BLaER1 treated with 17β-estradiol and CSF1 and Interleukin-3, amounts not matched to agents 10 nM and 100 nM (cell line): ENCODE results near the gene DENR.
"Not testable (repeated sequence)": the region's sequence is repeated elsewhere in the genome, so short reads cannot be mapped to it uniquely, and the experiment has no call there.

Experiments used
- H3K27ac ChIP-seq, 11 experiments: shearing (Covaris generic); formaldehyde crosslinking; 2 replicates each; pipeline ENCODE4 v1.8.1; 2022
- H3K27me3 ChIP-seq, 11 experiments: shearing (Covaris generic); formaldehyde crosslinking; 2 replicates each; pipeline ENCODE4 v1.8.1; 2022
- H3K36me3 ChIP-seq, 11 experiments: shearing (Covaris generic); formaldehyde crosslinking; 2 replicates each; pipeline ENCODE4 v1.8.1; 2022
- H3K4me1 ChIP-seq, 10 experiments: shearing (Covaris generic); formaldehyde crosslinking; 2 replicates each; pipeline ENCODE4 v1.8.1; 2022
- H3K4me2 ChIP-seq, 11 experiments: shearing (Covaris generic); formaldehyde crosslinking; 2 replicates each; pipeline ENCODE4 v1.8.1; 2022
- H3K4me3 ChIP-seq, 10 experiments: shearing (Covaris generic); formaldehyde crosslinking; 2 replicates each; pipeline ENCODE4 v1.8.1; 2022
- H3K9ac ChIP-seq, 11 experiments: shearing (Covaris generic); formaldehyde crosslinking; 2 replicates each; pipeline ENCODE4 v1.8.1; 2022
- H3K9me3 ChIP-seq, 11 experiments: shearing (Covaris generic); formaldehyde crosslinking; replicated peaks in 1 of 11; 2 replicates each; pipeline ENCODE4 v1.8.1; 2022
- H4K20me1 ChIP-seq, 11 experiments: shearing (Covaris generic); formaldehyde crosslinking; 2 replicates each; pipeline ENCODE4 v1.8.1; 2022
- Cebpa-rat ChIP-seq, 11 experiments: shearing (Covaris generic); IDR thresholded peaks; 2 replicates each; pipeline ENCODE4 v1.8.1; 2022

Gene DENR

GRCh38 chr12:122716658-122717057 lies 36.0 kb upstream of the DENR start, which contains the start of gene HCAR3:
TSS of gene HCAR3 (minus strand) at chr12:122716811. CDS start at chr12:122716737, 74 bp downstream.
- peak within 1 kb of the TSS in 5 of 11 experiments; percentile 26 to 84 (median 61); a peak in 9 of 22 replicates for H3K4me2 ChIP-seq
- H3K9me3 ChIP-seq, result not testable (repeated sequence)

GRCh38 chr12:122721057-122721545 lies 31.5 kb upstream of the DENR start:
- peak overlapping the region in 10 of 11 experiments; percentile 24 to 98 (median 80); a peak in 16 of 22 replicates for H3K27ac ChIP-seq
- TF ChIP-seq Cebpa-rat (IDR thresholded peaks at IDR 0.05), result no peak
- H3K27me3 ChIP-seq, result no peaks in the 10 kb centered on the region
- H4K20me1 ChIP-seq, result no peaks in the 10 kb centered on the region
- peak overlapping the region in 6 of 11 experiments; percentile 5 to 94 (median 78); a peak in 9 of 22 replicates for H3K4me2 ChIP-seq
- peak overlapping the region in 5 of 11 experiments; percentile 32 to 82 (median 65); a peak in 8 of 22 replicates for H3K9ac ChIP-seq
- H3K36me3 ChIP-seq, result no peaks in the 10 kb centered on the region
- peaks cover 33 to 93% (median 63%) of the 10 kb centered on the region in 10 experiments for H3K4me1 ChIP-seq
- no peak overlapping the region for H3K4me3 ChIP-seq
- H3K9me3 ChIP-seq, result 0 out of 22 replicates have a peak, but pooled peaks cover 0 to 2% (median 0%) of the 10 kb centered on the region in 11 experiments

More at GRCh38 chr12:122716658-122717057, 36.0 kb upstream of the DENR start, which contains the start of gene HCAR3:
- H3K4me1 ChIP-seq, result peaks cover 0 to 63% (median 25%) of the 10 kb centered on the region in 10 experiments; a peak in 15 of 20 replicates
- not testable (repeated sequence) for H3K27me3 ChIP-seq, H4K20me1 ChIP-seq, H3K36me3 ChIP-seq
- peak within 1 kb of the TSS in 9 of 11 experiments; percentile 10 to 84 (median 58); a peak in 14 of 22 replicates for H3K27ac ChIP-seq
- peak in 1 of 11 experiments; percentile 53; a peak in 1 of 22 replicates for TF ChIP-seq Cebpa-rat (IDR thresholded peaks at IDR 0.05)
- H3K4me3 ChIP-seq, result peak within 1 kb of the TSS in 3 of 10 experiments; percentile 51 to 61 (median 56); a peak in 6 of 20 replicates
- H3K9ac ChIP-seq, result peak within 1 kb of the TSS in 4 of 11 experiments; percentile 32 to 76 (median 60); a peak in 5 of 22 replicates

- Histone ChIP-seq H3K27ac (peak overlapping the region in 8 of 11 experiments; percentile 33 to 98 (median 90); a peak in 16 of 22 replicates), H3K4me2 (peak overlapping the region in 8 of 11 experiments; percentile 4 to 94 (median 62); a peak in 11 of 22 replicates), H3K27me3 (no peaks in the 10 kb centered on the region), H3K9ac (peak overlapping the region in 5 of 11 experiments; percentile 35 to 80 (median 77); a peak in 9 of 22 replicates), H3K36me3 (no peaks in the 10 kb centered on the region), H3K9me3 (no peaks in the 10 kb centered on the region), H4K20me1 (no peaks in the 10 kb centered on the region), H3K4me1 (peaks cover 39 to 97% (median 67%) of the 10 kb centered on the region in 10 experiments), H3K4me3 (no peak overlapping the region)
- TF ChIP-seq Cebpa-rat (IDR thresholded peaks at IDR 0.05), result no peak
These were observed 30.2 kb upstream of the DENR start for GRCh38 chr12:122722387-122722786.

GRCh38 chr12:122724641-122725243 lies 27.9 kb upstream of the DENR start:
- no peak for TF ChIP-seq Cebpa-rat (IDR thresholded peaks at IDR 0.05)
- H3K4me2 ChIP-seq, result peak overlapping the region; percentile 43 to 94 (median 63)
- H3K9me3 ChIP-seq, result no peaks in the 10 kb centered on the region
- no peaks in the 10 kb centered on the region for H3K27me3 ChIP-seq
- H3K27ac ChIP-seq, result peak overlapping the region; percentile 6 to 93 (median 76); a peak in 20 of 22 replicates
- peaks cover 39 to 98% (median 64%) of the 10 kb centered on the region in 10 experiments for H3K4me1 ChIP-seq
- peak overlapping the region in 5 of 11 experiments; percentile 38 to 79 (median 76); a peak in 2 of 22 replicates for H3K9ac ChIP-seq
- H3K36me3 ChIP-seq, result no peaks in the 10 kb centered on the region
- no peaks in the 10 kb centered on the region for H4K20me1 ChIP-seq
- no peak overlapping the region for H3K4me3 ChIP-seq

- Histone ChIP-seq H4K20me1 (no peaks in the 10 kb centered on the region), H3K4me2 (peak overlapping the region; percentile 43 to 94 (median 63)), H3K36me3 (no peaks in the 10 kb centered on the region), H3K27me3 (no peaks in the 10 kb centered on the region), H3K27ac (peak overlapping the region in 10 of 11 experiments; percentile 47 to 93 (median 77); a peak in 19 of 22 replicates), H3K4me1 (peaks cover 39 to 98% (median 59%) of the 10 kb centered on the region in 10 experiments), H3K9me3 (no peaks in the 10 kb centered on the region), H3K4me3 (peak overlapping the region in 2 of 10 experiments; percentile 18 to 24; a peak in 1 of 20 replicates), H3K9ac (peak overlapping the region; percentile 5 to 79 (median 71); a peak in 18 of 22 replicates)
- no peak for TF ChIP-seq Cebpa-rat (IDR thresholded peaks at IDR 0.05)
These were observed 27.1 kb upstream of the DENR start for GRCh38 chr12:122725452-122726079.

GRCh38 chr12:122726080-122726558 lies 26.5 kb upstream of the DENR start:
- peak overlapping the region in 10 of 11 experiments; percentile 47 to 93 (median 77); a peak in 19 of 22 replicates for H3K27ac ChIP-seq
- H3K27me3 ChIP-seq, result no peaks in the 10 kb centered on the region
- no peaks in the 10 kb centered on the region for H3K9me3 ChIP-seq
- peak overlapping the region; percentile 5 to 79 (median 71); a peak in 18 of 22 replicates for H3K9ac ChIP-seq
- peak overlapping the region; percentile 43 to 94 (median 63) for H3K4me2 ChIP-seq
- H3K4me3 ChIP-seq, result peak overlapping the region in 2 of 10 experiments; percentile 18 to 24; a peak in 2 of 20 replicates
- peaks cover 37 to 98% (median 57%) of the 10 kb centered on the region in 10 experiments for H3K4me1 ChIP-seq
- no peaks in the 10 kb centered on the region for H3K36me3 ChIP-seq
- TF ChIP-seq Cebpa-rat (IDR thresholded peaks at IDR 0.05), result no peak
- H4K20me1 ChIP-seq, result no peaks in the 10 kb centered on the region

- Histone ChIP-seq H3K9me3 (no peaks in the 10 kb centered on the region), H3K27me3 (no peaks in the 10 kb centered on the region), H3K4me1 (peaks cover 30 to 96% (median 61%) of the 10 kb centered on the region in 10 experiments), H3K4me2 (peak overlapping the region in 5 of 11 experiments; percentile 48 to 94 (median 79); a peak in 10 of 22 replicates), H3K36me3 (no peaks in the 10 kb centered on the region), H3K4me3 (no peak overlapping the region), H3K27ac (peak overlapping the region in 4 of 11 experiments; percentile 14 to 71 (median 48); a peak in 6 of 22 replicates), H3K9ac (no peak overlapping the region; a peak in 1 of 22 replicates), H4K20me1 (no peaks in the 10 kb centered on the region)
- no peak for TF ChIP-seq Cebpa-rat (IDR thresholded peaks at IDR 0.05)
These were observed 22.9 kb upstream of the DENR start for GRCh38 chr12:122729583-122730214.
